Panc1 (cell line): ENCODE data around the gene CDK14.

Experiments used
- POLR2AphosphoS5 ChIP-seq: IDR thresholded peaks from 2 replicates; pipeline ENCODE4 v1.6.1; 2012; ENCODE audit warnings: mild to moderate bottlenecking, low read depth, low read length, moderate library complexity
- TCF7L2 ChIP-seq: IDR thresholded peaks from 2 replicates; pipeline ENCODE4 v1.6.1; 2011; ENCODE audit warnings: mild to moderate bottlenecking, low read depth, low read length, inconsistent platforms

- TF ChIP-seq TCF7L2 (no peak), POLR2AphosphoS5 (no peak)
Observed at GRCh38 chr7:91140982-91141381, 544.9 kb downstream of the CDK14 start.
